ENCODE results near the gene UBASH3A.

Gene UBASH3A

GRCh38 chr21:42453224-42453985, 49.7 kb downstream of the UBASH3A start:
- no peak overlapping the region for H3K27ac ChIP-seq
- no peak for TF ChIP-seq CTCF (conservative IDR thresholded peaks at IDR 0.05)
- no peak for TF ChIP-seq ZFX (IDR thresholded peaks at IDR 0.05)

- no peak for TF ChIP-seq ZFX (IDR thresholded peaks at IDR 0.05)
- TF ChIP-seq CTCF (conservative IDR thresholded peaks at IDR 0.05) = no peak
- H3K27ac ChIP-seq = no peak overlapping the region
Observed at GRCh38 chr21:42453986-42454570, 50.4 kb downstream of the UBASH3A start.

- no peak for TF ChIP-seq CTCF (conservative IDR thresholded peaks at IDR 0.05)
- no peak for TF ChIP-seq ZFX (IDR thresholded peaks at IDR 0.05)
- no peak overlapping the region for H3K27ac ChIP-seq
Observed at GRCh38 chr21:42454786-42455185, 51.1 kb downstream of the UBASH3A start.

- TF ChIP-seq ZFX (IDR thresholded peaks at IDR 0.05) = no peak
- TF ChIP-seq CTCF (conservative IDR thresholded peaks at IDR 0.05) = no peak
- no peak overlapping the region for H3K27ac ChIP-seq
Observed at GRCh38 chr21:42455196-42455595, 51.5 kb downstream of the UBASH3A start.

GRCh38 chr21:42455754-42456440, 52.2 kb downstream of the UBASH3A start:
- H3K27ac ChIP-seq = no peak overlapping the region
- TF ChIP-seq ZFX (IDR thresholded peaks at IDR 0.05) (no peak), CTCF (conservative IDR thresholded peaks at IDR 0.05) (no peak)

GRCh38 chr21:42456457-42456856, 52.8 kb downstream of the UBASH3A start:
- TF ChIP-seq ZFX (IDR thresholded peaks at IDR 0.05) (no peak), CTCF (conservative IDR thresholded peaks at IDR 0.05) (no peak)
- H3K27ac ChIP-seq = no peak overlapping the region

- TF ChIP-seq CTCF (conservative IDR thresholded peaks at IDR 0.05) (no peak), ZFX (IDR thresholded peaks at IDR 0.05) (no peak)
- no peak overlapping the region; the same call in 1 of the 2 replicates for H3K27ac ChIP-seq
Observed at GRCh38 chr21:42459082-42459460, 55.4 kb downstream of the UBASH3A start.
